Nephron progenitor cell (in vitro differentiated cells): ENCODE data around the gene CCNJL.
"Not testable (repeated sequence)": the region's sequence is repeated elsewhere in the genome, so short reads cannot be mapped to it uniquely, and the experiment has no call there.

Experiments used
- DNase-seq: peaks from one replicate; pipeline ENCODE4 v3.0.0; 2021
- H3K27ac Mint-ChIP-seq: 2 replicates; pipeline ENCODE4 v1.8.0; 2021; ENCODE audit warnings: mild to moderate bottlenecking, moderate library complexity, mixed read lengths
- H3K27me3 Mint-ChIP-seq: 2 replicates; pipeline ENCODE4 v1.8.0; 2021; ENCODE audit warnings: mild to moderate bottlenecking, low read depth, mixed read lengths; ENCODE audit not compliant: poor library complexity
- H3K36me3 Mint-ChIP-seq: 2 replicates; pipeline ENCODE4 v1.8.0; 2021; ENCODE audit warnings: low read depth, mixed read lengths
- H3K4me1 Mint-ChIP-seq: 2 replicates; pipeline ENCODE4 v1.8.0; 2021; ENCODE audit warnings: mixed read lengths
- H3K4me3 Mint-ChIP-seq: 2 replicates; pipeline ENCODE4 v1.8.0; 2021; ENCODE audit warnings: mild to moderate bottlenecking, moderate library complexity, mixed read lengths
- H3K9me3 Mint-ChIP-seq: 2 replicates; pipeline ENCODE4 v1.8.0; 2021; ENCODE audit warnings: mild to moderate bottlenecking, moderate library complexity, mixed read lengths
- TF ChIP-seq, protein P1 (sequence below): fragments of 200-600 bp; sonication (generic); IDR thresholded peaks from 2 replicates; pipeline ENCODE4 v1.5.0; 2021; ENCODE audit warnings: antibody characterized with exemption

CCNJL gene

DNA sequence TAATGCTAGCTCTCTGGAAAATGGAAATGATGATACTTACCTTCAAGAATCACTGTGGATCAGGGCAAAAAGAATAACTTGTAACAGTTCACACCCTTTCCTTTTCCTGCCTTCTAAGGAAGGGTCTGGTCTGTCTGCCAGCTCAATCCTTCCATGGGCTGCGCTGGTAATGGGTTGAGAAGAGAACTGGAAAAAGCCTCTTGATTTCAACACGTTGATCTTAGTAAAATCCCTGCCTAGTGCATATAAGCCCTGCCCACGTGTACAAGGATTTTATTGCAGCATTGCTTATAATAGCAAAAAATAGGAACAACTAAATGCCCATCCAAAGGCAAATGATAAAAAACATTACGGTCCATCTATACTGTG, 37.6 kb upstream of the CCNJL start:
- TF ChIP-seq, protein P1, sequence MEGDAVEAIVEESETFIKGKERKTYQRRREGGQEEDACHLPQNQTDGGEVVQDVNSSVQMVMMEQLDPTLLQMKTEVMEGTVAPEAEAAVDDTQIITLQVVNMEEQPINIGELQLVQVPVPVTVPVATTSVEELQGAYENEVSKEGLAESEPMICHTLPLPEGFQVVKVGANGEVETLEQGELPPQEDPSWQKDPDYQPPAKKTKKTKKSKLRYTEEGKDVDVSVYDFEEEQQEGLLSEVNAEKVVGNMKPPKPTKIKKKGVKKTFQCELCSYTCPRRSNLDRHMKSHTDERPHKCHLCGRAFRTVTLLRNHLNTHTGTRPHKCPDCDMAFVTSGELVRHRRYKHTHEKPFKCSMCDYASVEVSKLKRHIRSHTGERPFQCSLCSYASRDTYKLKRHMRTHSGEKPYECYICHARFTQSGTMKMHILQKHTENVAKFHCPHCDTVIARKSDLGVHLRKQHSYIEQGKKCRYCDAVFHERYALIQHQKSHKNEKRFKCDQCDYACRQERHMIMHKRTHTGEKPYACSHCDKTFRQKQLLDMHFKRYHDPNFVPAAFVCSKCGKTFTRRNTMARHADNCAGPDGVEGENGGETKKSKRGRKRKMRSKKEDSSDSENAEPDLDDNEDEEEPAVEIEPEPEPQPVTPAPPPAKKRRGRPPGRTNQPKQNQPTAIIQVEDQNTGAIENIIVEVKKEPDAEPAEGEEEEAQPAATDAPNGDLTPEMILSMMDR: no peak
- no peak for DNase-seq
- Mint-ChIP-seq H3K4me3 (no peak overlapping the region), H3K27ac (no peak overlapping the region), H3K9me3 (no peaks in the 10 kb centered on the region), H3K4me1 (peaks cover 4% of the 10 kb centered on the region), H3K27me3 (peaks cover 16% of the 10 kb centered on the region), H3K36me3 (no peaks in the 10 kb centered on the region)

DNA sequence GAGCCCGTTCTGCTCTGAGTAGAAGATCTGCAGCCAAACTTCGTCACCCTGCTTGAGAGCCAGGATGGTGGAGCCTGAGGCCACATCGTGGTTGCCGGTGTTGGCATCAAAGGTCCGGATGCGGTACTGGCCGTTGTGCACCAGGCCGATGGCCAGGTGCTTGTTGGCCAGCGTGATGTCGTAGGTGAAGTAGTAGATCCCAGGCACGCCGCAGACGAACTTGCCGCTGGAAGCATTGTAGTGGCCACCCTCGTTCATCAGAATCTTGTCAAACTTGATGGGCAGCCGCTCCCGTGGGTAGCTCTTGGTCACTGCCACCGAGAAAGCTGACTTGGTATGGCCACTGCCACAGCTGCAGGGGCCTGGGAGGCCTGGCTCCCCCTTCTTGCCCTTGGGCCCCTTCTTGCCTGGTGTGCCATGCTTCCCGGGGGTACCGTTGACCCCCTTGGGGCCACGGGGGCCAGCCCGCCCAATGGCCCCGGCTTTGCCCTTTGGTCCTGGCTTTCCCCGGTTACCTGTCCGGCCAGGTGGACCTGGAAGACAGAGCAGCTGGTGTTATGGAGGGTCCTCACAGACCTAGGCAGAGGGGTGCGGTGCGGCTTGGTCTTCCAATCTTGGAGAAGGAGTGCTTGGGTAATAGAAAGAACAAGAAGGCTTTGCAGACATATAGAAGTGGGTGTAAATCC, 37.0 kb upstream of the CCNJL start:
- Mint-ChIP-seq H3K4me3 (no peak overlapping the region), H3K27me3 (peaks cover 16% of the 10 kb centered on the region), H3K9me3 (no peaks in the 10 kb centered on the region), H3K4me1 (peaks cover 4% of the 10 kb centered on the region), H3K27ac (no peak overlapping the region), H3K36me3 (no peaks in the 10 kb centered on the region)
- no peak for DNase-seq
- TF ChIP-seq, protein P1: no peak

DNA sequence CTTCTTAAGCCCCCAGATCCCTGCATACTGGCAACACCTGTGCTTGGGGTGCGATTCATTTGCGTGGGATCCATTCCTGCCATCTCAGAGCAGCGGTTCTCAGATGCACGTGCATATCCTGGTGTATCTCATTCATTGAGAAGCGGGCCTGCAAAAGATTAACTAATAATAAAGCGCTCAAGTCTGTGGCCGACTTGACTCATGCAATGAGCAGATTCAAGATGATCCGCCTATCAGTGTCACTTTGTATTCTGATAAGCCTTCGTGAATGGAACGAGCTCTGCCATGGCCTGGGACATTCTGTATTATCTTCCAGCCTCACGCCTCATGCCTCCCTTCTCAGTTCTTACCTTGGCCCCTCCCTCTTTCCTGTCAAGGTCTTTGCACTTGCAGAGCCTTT, 35.7 kb upstream of the CCNJL start:
- Mint-ChIP-seq H3K9me3 (no peaks in the 10 kb centered on the region), H3K27ac (no peak overlapping the region), H3K4me3 (no peak overlapping the region), H3K4me1 (peaks cover 16% of the 10 kb centered on the region), H3K27me3 (peaks cover 22% of the 10 kb centered on the region), H3K36me3 (no peaks in the 10 kb centered on the region)
- no peak for DNase-seq
- TF ChIP-seq, protein P1: no peak

DNA sequence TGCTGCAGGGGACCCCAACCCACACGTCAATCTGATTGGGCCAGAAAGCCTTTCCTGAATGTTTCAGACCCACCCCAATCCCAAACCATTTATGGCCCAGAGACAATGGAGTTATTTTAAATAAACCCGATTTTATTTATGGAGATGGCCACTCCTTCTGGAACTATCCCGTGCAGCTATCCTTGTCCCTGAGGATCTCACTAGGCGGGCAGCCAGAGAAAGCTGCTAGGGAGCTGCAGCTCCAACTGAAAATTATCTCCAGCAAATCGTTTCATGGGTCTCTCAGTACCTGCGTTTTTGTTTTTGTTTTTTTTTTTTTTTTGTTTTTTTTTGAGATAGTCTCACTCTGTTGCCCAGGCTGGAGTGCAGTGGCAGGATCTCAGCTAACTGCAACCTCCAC, 35.1 kb upstream of the CCNJL start:
- H3K36me3 Mint-ChIP-seq: no peaks in the 10 kb centered on the region
- H3K9me3 Mint-ChIP-seq: no peaks in the 10 kb centered on the region
- no peak overlapping the region for H3K4me3 Mint-ChIP-seq
- H3K27ac Mint-ChIP-seq: no peak overlapping the region
- TF ChIP-seq, protein P1: no peak
- DNase-seq: no peak
- peaks cover 16% of the 10 kb centered on the region for H3K4me1 Mint-ChIP-seq
- peaks cover 17% of the 10 kb centered on the region for H3K27me3 Mint-ChIP-seq

DNA sequence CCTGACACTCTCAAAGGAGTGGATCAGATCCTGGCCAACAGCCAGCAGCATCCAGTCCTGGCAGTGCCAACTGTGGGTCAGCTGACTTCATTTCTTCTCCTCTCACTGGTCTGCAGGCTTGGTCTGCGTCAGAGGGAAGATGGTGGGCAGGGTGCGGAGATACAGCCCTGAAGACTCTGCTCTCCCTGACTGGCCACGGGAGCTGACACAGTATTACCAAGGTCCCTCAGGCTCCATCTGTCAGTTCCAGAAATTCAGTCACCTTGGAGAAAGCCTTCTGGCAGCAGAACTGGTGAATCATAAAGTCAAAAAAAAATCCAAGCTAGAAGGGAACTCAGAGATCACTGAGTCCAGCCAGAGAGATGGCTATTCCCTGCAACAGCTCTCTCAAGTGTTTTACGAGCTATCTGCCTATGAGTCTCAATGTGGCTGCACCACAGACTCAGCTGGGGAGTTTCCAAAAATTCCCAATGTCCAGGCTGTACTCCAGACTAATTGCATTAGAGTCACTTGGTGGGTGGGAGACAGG, 30.1 kb upstream of the CCNJL start:
- Mint-ChIP-seq H3K27me3 (peaks cover 9% of the 10 kb centered on the region), H3K27ac (no peak overlapping the region), H3K4me1 (peaks cover 37% of the 10 kb centered on the region), H3K36me3 (no peaks in the 10 kb centered on the region), H3K4me3 (no peak overlapping the region), H3K9me3 (no peaks in the 10 kb centered on the region)
- DNase-seq: no peak
- TF ChIP-seq, protein P1: no peak

DNA sequence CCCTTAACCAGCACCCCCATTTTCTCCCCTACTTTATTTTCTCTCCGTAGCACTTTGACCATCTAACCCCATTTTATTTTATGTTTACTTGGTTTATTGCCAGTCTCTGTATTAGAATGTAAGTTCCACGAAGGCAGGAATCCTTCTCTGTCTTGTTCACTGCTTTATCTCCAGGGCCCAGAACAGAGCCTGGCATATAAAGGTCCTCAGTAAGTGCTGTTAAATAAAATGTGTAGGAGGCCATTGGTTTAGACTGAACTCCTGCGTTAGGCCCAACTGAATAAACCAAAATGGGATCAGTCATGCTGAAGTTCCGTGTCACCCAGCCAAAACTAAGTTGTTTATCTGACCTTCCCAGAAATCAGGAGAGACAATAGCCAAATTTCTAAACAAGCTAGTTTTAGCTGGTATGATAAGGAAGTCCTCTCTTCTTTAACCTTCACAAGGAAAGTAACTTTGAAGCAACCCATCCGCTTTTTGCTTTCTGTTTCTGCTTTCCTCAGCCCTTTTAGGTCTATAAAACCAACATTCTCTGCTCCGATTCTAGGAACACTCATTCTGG, 29.0 kb upstream of the CCNJL start:
- DNase-seq: no peak
- peaks cover 8% of the 10 kb centered on the region for H3K27me3 Mint-ChIP-seq
- TF ChIP-seq, protein P1: no peak

DNA sequence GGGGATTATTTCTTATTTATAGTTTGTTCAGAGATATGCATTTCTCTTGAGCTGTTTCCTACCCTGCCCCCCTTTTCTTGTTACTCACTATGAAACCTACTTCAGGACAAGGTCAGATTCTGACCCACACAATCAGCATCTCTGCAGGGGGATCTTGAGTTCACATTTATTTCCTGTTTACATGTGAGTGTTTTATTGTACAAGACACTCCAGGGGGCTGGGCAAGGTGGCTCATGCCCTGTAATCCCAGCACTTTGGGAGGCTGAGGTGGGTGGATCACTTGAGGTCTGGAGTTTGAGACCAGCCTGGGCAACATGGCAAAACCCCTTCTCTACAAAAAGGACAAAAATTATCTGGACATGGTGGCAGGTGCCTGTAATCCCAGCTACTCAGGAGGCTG, 28.1 kb upstream of the CCNJL start:
- not testable (repeated sequence) for H3K4me3 Mint-ChIP-seq
- peaks cover 56% of the 10 kb centered on the region for H3K4me1 Mint-ChIP-seq

More for the DNA sequence above, 29.0 kb upstream of the CCNJL start:
- Mint-ChIP-seq H3K27ac (no peak overlapping the region), H3K4me3 (no peak overlapping the region), H3K36me3 (no peaks in the 10 kb centered on the region), H3K9me3 (no peaks in the 10 kb centered on the region), H3K4me1 (peaks cover 48% of the 10 kb centered on the region)

More for the DNA sequence above, 28.1 kb upstream of the CCNJL start:
- not testable (repeated sequence) for DNase-seq, H3K9me3 Mint-ChIP-seq, H3K36me3 Mint-ChIP-seq, H3K27ac Mint-ChIP-seq, H3K27me3 Mint-ChIP-seq
